GM19395 (cell line): Measurements from ENCODE around the gene OST4.
"Not testable (repeated sequence)": the region's sequence is repeated elsewhere in the genome, so short reads cannot be mapped to it uniquely, and the experiment has no call there.

Experiments used
- ATAC-seq: cut with Tn5 transposase; IDR thresholded peaks from one replicate; pipeline ENCODE4 v1.9.1; 2021; ENCODE audit warnings: mild to moderate bottlenecking, moderate library complexity; ENCODE audit not compliant: unreplicated experiment

OST4 gene

DNA sequence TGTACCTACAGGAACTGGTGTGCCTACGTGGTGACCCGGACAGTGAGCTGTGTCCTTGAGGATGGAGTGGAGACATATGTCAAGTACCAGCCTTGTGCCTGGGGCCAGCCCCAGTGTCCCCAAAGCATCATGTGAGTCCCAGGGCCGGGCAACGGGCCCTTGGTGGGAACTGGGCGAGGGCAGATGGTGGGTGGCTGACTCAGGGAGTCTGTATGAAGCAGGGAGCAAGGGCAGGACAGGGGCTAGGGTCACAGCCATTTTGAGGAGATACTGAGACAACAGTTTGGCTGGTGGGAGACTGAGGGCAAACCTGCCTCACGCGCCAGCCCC, 8.7 kb upstream of the OST4 start:
- no peak for ATAC-seq

DNA sequence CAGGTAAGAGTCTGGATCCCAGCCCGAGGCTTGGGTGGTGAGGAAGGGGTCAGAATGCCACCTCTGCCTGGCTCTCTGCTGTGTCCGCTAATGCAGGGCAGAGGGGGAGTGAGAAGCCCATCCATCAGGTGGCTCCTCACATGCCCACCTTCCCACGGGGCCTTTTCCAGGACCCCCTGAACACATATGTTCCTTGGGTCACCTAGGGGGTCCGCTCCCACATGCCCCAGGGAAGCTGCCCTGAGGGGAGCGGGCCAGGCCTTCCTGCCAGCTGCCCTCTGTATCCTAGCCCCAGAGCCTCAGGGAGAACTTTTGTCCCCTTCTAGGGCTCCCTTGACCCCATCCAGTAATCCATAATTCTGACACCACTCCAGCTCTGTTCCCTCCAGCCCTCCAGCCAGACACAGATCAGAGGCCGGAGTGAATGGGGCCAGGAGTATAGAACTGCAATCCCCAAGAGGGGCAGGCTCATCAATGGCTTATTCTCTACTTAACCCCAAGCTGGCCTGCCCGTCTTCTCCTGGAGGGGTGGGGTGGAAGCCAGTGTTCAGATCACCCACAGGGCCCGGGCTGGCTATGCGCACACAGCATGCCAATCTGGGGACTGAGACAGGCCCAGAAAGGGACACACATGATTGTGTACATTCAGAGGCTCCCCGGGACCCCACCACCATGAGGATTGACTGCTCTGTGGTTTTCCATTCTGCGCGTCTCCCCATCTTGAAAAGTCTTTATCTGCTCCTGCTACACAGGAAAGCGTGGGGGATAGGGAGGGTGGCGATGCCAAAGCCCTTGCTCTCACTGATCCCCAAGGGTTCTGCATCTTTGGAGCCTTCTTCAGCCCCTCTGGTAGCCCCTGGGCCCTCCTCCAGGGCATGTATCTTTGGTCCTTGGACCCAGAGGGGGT, 8.0 kb upstream of the OST4 start:
- no peak for ATAC-seq

DNA sequence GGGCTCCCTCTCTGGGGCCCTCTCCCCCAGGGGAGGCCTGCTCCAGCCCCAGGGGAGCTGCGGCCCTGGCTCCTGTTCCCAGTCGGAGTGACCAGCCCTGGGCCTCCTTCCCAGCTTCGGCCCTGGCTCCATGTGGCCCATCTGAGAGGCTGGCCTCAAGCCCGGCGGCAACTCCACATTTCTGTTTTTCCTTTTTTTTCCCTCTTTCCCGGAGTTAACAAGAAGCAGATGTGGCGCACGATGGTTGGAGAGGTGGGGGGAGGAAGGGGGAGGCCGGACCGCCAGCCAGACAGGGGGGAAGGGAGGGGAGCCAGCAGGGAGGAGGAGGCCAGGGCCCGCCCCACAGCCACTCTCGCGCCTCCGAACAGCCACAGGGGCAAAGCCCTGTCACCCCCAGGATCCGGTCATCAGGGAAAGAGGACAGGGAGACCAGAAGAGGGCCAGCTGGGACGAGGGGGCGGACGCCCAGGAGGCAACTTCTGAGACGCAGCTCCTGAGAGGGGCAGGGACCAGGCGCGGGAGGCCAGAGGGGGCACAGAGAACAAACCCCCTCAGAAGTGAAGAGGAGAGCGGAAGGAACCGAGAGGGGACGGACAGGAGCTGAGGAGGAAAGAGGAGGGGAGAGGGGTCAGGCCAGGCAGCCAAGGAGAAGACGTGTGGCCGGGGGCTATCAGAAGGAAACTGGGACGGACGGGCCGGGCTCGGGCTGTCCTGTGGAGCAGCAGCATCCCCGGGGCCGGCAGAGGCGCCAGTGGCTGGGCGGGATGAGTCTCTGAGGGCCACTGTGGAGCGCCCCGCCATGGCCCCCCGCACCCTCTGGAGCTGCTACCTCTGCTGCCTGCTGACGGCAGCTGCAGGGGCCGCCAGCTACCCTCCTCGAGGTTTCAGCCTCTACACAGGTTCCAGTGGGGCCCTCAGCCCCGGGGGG, 7.1 kb upstream of the OST4 start, which contains the start of gene EMILIN1:
Gene EMILIN1, plus strand, starts transcription at position 349 of the 928 bp plus-strand sequence. Its CDS starts 451 bp downstream, at position 800.
- ATAC-seq, result no peak

DNA sequence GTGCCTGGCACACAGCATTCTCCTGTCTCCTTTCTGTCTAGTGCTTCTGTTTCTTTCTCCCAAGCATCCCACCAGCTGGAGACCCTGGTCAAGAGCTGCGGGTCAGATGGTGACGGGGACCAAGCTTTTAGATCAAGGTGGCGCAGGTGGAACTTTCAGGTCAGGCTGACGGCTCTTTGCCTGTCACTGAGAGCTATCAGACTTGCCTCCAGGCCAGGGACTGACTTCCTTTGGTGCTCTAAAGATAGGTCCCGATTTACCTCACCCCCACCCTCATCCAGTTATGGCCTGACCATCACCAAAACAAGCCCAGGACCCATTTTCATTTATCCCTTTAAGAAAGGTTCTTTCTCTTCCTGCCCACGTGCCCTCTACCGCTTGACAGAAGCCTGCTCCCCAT, 5.8 kb upstream of the OST4 start:
- no peak for ATAC-seq

DNA sequence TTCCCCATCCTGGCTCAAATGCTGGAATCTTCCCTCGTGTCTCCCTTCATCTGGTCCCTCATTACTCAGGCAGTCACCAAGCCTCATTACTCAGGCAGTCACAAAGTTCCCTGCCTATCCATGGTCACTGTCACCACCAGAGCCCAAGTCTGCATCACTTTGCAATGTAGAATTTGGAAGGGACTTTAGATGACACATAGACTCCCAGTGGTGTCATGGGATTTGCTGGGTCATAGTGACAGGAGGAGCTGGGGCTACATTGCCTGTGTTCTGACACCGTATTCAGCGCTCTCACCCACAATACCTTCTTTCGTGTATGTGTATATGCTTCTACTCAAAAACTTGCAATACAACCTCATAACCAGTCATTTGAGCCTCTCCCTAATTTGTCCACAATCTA, 4.9 kb upstream of the OST4 start:
- no peak for ATAC-seq

- ATAC-seq, result not testable (repeated sequence)
Measured at GRCh38 chr2:27075566-27075871, 4.1 kb upstream of the OST4 start.

DNA sequence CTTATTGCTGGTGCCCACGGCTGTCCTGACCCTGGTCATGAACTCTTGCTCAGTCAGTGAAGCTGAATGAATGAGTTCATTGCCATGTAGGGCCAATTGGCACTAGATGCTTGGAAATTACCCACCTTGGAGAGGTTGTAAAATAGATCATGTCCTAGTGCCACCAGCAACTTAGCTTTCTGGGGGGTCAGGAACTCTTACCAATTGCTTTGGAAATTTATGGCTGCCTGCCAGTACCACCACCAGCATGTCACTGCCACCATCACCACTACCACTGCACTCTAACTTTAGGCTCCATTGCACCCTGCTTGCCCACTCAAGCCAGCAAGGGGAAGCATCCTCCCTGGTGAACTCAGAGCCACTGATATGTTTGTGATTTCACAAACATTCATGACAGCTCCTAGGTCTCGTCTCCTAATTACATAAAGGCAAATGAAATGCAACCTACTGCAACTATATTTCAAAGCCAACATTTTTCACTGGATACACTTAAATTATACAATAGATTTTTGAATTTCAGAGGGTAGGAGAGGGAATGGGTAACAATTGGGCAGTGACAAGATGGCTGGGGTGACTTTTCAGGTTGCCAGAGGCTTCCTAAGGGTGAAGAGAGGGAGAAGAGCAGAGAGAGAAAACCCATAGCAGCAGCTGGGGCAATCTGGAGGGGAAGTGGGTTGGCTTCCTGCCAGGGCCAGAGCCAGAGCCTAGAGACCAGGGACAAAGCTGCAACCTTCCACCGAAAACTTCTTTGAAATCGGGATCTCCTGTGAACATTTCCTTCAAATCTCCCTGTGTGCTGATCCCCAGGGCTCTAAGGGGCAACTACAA, 3.5 kb upstream of the OST4 start:
- ATAC-seq, result no peak

GRCh38 chr2:27073782-27074181, 2.3 kb upstream of the OST4 start:
- no peak for ATAC-seq

DNA sequence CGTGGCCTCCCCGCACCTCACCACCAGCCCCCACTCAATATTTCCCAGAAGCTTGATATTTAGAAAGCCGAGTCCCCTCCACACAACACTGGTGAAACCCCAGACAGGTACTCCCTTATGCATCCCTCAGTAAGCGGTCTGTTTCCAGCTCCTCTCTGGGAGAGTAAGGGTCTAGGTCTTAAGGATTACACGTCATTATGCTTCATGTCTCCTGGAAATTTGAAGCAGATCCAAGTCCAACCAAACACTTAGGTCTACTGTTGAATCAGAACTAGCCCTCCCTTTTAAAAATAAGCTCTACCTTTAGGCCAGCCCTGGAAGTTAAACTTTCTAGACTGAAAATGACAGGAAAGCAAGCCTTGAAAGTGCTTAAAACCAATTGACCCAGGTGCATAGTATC, 1.5 kb upstream of the OST4 start:
- no peak for ATAC-seq

GRCh38 chr2:27071990-27072830, 756 bp upstream of the OST4 start:
- peak; percentile 26 for ATAC-seq

GRCh38 chr2:27070653-27071276, 689 bp downstream of the OST4 start:
- no peak for ATAC-seq

DNA sequence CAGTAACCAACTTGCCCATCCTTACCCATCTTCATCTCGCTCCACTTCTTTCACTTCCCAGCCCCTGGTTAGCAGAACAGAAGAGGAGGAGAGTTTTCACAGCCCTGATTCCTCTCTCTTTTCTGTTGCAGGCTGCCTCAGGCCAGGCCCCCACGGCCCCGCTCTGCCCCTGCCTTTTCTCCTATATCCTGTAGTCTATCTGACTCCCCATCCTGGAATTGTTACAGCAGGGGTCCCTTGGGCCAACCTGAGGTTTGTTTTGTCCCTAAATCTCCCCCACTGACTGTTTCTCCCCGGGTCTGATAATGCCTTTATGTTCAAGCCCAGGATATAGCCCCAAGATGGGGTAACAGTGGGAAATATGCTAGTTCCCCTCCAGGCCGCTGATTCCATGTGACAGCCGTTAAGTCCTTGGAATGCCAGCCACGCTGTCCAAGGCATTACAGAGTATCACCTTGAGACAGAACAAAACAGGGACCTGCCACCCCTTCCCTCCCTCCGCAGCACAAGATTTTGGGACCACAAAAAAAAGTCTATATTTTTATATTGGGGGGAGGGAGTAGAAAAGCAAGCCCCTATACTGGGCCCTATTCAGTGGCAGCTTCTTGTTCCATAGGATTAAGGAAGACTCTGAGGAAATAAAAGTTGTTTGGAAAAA, 1.4 kb downstream of the OST4 start:
- ATAC-seq, result no peak

GRCh38 chr2:27069436-27069835, 2.0 kb downstream of the OST4 start:
- ATAC-seq, result no peak

DNA sequence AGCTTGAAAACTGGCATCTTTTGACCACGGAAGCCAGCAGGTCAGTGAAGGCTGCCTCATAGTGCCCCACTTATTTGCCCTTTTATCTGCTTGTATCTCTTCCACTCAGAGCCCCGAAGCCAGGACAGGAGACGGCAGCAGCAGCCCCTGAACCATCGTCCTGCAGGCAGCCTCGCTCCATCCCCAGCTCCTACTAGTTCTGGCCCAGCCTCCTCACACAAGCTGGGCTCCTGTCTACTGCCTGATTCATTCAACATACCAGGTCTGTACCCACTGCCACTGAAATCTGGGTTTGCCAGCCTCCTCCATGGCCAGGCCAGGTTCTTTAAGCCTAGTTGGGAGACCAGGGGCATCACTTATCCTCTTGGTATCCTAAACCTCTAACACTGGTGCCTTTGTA, 4.1 kb downstream of the OST4 start:
- ATAC-seq, result no peak

GRCh38 chr2:27065128-27065527, 6.3 kb downstream of the OST4 start:
- no peak for ATAC-seq

GRCh38 chr2:27060323-27060722, 11.1 kb downstream of the OST4 start:
- ATAC-seq, result no peak

GRCh38 chr2:27059141-27059820, 12.2 kb downstream of the OST4 start:
- ATAC-seq, result no peak

DNA sequence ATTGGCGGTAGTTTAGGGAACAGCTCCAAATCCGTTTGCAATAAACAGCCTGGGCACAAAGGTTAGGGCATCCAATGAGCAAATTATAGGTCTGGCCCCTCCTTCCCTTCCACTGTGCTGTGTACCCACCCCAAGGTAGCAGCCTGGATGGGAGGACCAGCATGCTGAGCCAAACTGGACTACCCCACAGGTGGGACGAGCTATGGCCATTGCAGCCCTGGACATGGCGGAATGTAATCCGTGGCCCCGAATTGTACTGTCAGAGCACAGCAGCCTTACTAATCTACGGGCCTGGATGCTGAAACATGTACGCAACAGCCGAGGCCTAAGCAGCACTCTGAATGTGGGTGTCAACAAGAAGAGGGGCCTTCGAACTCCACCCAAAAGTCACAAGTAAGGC, 13.2 kb downstream of the OST4 start:
- no peak for ATAC-seq

DNA sequence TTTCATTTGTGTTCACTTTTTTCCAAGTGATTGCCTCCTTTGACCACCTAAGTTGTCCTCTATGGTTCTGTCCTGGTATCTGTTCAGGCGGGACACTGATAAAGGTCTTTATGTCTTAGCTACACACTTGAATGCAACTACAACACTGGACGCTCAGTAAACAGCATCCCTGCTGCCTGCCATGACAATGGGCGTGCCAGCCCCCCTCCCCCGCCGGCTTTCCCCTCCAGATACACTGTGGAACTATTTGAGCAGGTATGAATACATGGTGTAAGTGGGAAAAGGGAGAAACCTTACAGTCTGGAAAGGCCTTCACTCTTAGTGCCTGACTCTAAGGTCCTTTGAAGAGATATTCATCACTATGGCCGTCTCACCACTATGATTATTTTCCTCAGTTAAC, 14.3 kb downstream of the OST4 start:
- no peak for ATAC-seq
